Loucy (cell line): ENCODE results near the gene FERD3L.

Experiments
- EZH2phosphoT487 ChIP-seq: fragments of 200-600 bp; IDR thresholded peaks from 2 replicates; pipeline ENCODE4 v1.6.1; 2018; ENCODE audit warnings: antibody characterized with exemption, mild to moderate bottlenecking, moderate library complexity, borderline replicate concordance
- TF ChIP-seq, protein P1 (sequence below): fragments of 200-600 bp; sonication (generic); conservative IDR thresholded peaks from 2 replicates; pipeline ENCODE4 v1.5.1; 2014; ENCODE audit warnings: mild to moderate bottlenecking, antibody characterized with exemption, low read length

DNA sequence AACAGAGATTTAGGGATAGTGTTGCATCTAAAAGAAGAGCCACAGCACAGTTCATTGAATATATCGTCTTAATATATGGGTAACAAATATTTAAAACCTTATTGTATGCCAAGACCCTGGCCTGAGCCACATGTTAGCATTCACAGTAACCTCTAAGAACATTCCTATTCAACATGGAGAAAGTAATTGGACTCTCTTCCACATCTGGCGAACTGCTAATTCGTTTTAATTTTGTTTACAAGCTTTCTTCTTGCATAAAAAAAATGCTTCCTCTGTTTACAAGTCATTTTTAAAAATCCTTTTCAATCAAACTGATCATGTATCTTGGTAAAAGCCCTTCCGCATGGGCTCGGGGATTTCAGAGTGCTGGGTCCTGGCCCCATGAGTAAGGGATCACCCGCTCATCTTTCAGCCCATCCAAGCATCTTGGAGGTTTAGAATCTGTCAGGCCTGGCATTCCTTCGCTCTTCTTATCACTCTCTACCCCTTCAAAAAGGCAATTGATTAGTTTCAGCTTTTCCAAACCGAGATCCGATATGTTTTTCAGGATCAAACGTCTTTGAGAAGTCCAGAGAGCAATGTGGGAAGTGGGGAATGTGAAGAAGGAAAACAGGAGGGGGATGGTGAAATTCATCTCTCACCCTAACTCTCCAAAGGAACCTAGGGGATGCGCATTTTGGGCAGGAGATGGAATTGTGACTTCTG, 35.0 kb downstream of the FERD3L start:
- TF ChIP-seq, protein P1, sequence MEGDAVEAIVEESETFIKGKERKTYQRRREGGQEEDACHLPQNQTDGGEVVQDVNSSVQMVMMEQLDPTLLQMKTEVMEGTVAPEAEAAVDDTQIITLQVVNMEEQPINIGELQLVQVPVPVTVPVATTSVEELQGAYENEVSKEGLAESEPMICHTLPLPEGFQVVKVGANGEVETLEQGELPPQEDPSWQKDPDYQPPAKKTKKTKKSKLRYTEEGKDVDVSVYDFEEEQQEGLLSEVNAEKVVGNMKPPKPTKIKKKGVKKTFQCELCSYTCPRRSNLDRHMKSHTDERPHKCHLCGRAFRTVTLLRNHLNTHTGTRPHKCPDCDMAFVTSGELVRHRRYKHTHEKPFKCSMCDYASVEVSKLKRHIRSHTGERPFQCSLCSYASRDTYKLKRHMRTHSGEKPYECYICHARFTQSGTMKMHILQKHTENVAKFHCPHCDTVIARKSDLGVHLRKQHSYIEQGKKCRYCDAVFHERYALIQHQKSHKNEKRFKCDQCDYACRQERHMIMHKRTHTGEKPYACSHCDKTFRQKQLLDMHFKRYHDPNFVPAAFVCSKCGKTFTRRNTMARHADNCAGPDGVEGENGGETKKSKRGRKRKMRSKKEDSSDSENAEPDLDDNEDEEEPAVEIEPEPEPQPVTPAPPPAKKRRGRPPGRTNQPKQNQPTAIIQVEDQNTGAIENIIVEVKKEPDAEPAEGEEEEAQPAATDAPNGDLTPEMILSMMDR = no peak
- TF ChIP-seq EZH2phosphoT487 = no peak
